BE2C (cell line): ENCODE measurements around the gene TDRD6. TPM values are rescaled to one million over a fixed set of nuclear protein-coding genes. Genes with fewer than 3 reads are reported as not detected.
"Not testable (repeated sequence)": the region's sequence is repeated elsewhere in the genome, so short reads cannot be mapped to it uniquely, and the experiment has no call there.

Experiments
- DNase-seq: peaks from one replicate; pipeline ENCODE4 v3.0.0-alpha.2; 2020
- H3K27me3 ChIP-seq: fragments of 250-450 bp; sonication (Bioruptor Pico); 2 replicates; pipeline ENCODE4 v1.5.1; 2020; ENCODE audit warnings: mild to moderate bottlenecking
- H3K36me3 ChIP-seq: fragments of 250-450 bp; sonication (Bioruptor Pico); 2 replicates; pipeline ENCODE4 v1.5.1; 2020; ENCODE audit warnings: mild to moderate bottlenecking
- H3K4me1 ChIP-seq: fragments of 250-450 bp; sonication (Bioruptor Pico); 2 replicates; pipeline ENCODE4 v1.5.1; 2020
- H3K4me3 ChIP-seq: 2 replicates; pipeline ENCODE4 v1.5.1; 2011; ENCODE audit warnings: low read depth, low read length
- H3K9me3 ChIP-seq: fragments of 250-450 bp; sonication (Bioruptor Pico); 2 replicates; pipeline ENCODE4 v1.5.1; 2020
- CTCF ChIP-seq: IDR thresholded peaks from 2 replicates; pipeline ENCODE4 v1.5.1; 2012; ENCODE audit warnings: mild to moderate bottlenecking, low read depth, low read length
- polyA plus RNA-seq: library from polyadenylated mRNA; unstranded; fragments of >200 nt; gene quantifications from one replicate; pipeline ENCODE4 v1.2.1, GENCODE V29; 2012; ENCODE audit warnings: low read depth, missing spikeins; ENCODE audit not compliant: insufficient read length, insufficient read depth

The TDRD6 gene
- not detected for polyA plus RNA-seq

- DNase-seq: no peak
- Histone ChIP-seq H3K9me3 (no peaks in the 10 kb centered on the region), H3K4me1 (no peaks in the 10 kb centered on the region), H3K27me3 (no peaks in the 10 kb centered on the region), H3K4me3 (no peak within 1 kb of the TSS), H3K36me3 (no peaks in the 10 kb centered on the region)
- TF ChIP-seq CTCF: no peak
Observed at GRCh38 chr6:46687619-46688097, at the start of gene TDRD6. Gene TDRD6, plus strand, starts transcription at chr6:46687885. Its CDS starts 244 bp downstream, at chr6:46688129.

- Histone ChIP-seq H3K4me3 (no peak overlapping the region), H3K4me1 (no peaks in the 10 kb centered on the region), H3K27me3 (peaks cover 2% of the 10 kb centered on the region; the same call in 1 of the 2 replicates), H3K9me3 (no peaks in the 10 kb centered on the region), H3K36me3 (no peaks in the 10 kb centered on the region)
- TF ChIP-seq CTCF: no peak
- DNase-seq: no peak
Observed at GRCh38 chr6:46637933-46638332, 49.8 kb upstream of the TDRD6 start.

- TF ChIP-seq CTCF: no peak
- H3K27me3 ChIP-seq: peaks cover 2% of the 10 kb centered on the region; the same call in 1 of the 2 replicates
- DNase-seq: no peak
- no peak overlapping the region for H3K4me3 ChIP-seq
- H3K4me1 ChIP-seq: no peaks in the 10 kb centered on the region
- no peaks in the 10 kb centered on the region for H3K9me3 ChIP-seq
- H3K36me3 ChIP-seq: no peaks in the 10 kb centered on the region
Observed at GRCh38 chr6:46638650-46639049, 49.0 kb upstream of the TDRD6 start.

GRCh38 chr6:46642928-46643751 lies 44.5 kb upstream of the TDRD6 start:
- DNase-seq: no peak
- Histone ChIP-seq H3K27me3 (peaks cover 2% of the 10 kb centered on the region; the same call in 1 of the 2 replicates), H3K9me3 (no peaks in the 10 kb centered on the region), H3K36me3 (no peaks in the 10 kb centered on the region), H3K4me3 (no peak overlapping the region), H3K4me1 (no peaks in the 10 kb centered on the region)
- TF ChIP-seq CTCF: no peak

- no peak overlapping the region for H3K4me3 ChIP-seq
- DNase-seq: no peak
- no peak for TF ChIP-seq CTCF
- no peaks in the 10 kb centered on the region for H3K27me3 ChIP-seq
- no peaks in the 10 kb centered on the region for H3K36me3 ChIP-seq
- H3K9me3 ChIP-seq: no peaks in the 10 kb centered on the region
- H3K4me1 ChIP-seq: no peaks in the 10 kb centered on the region
Observed at GRCh38 chr6:46645265-46645664, 42.4 kb upstream of the TDRD6 start.

GRCh38 chr6:46648108-46648507 lies 39.6 kb upstream of the TDRD6 start:
- not testable (repeated sequence) for H3K36me3 ChIP-seq, H3K9me3 ChIP-seq, H3K4me1 ChIP-seq, H3K4me3 ChIP-seq, DNase-seq, H3K27me3 ChIP-seq
